Measurements from ENCODE around the gene LTO1.
"Not testable (repeated sequence)": the region's sequence is repeated elsewhere in the genome, so short reads cannot be mapped to it uniquely, and the experiment has no call there.

LTO1 gene

GRCh38 chr11:69692422-69692821, 17.3 kb upstream of the LTO1 start:
- TF ChIP-seq CTCF (conservative IDR thresholded peaks at IDR 0.05), result no peak
- H3K27ac ChIP-seq, result no peak overlapping the region

- no peak overlapping the region for H3K27ac ChIP-seq
- no peak for TF ChIP-seq CTCF (conservative IDR thresholded peaks at IDR 0.05)
These were observed 16.3 kb upstream of the LTO1 start for GRCh38 chr11:69691463-69691862.

GRCh38 chr11:69689484-69690319, 14.5 kb upstream of the LTO1 start:
- no peak overlapping the region for H3K27ac ChIP-seq
- TF ChIP-seq CTCF (conservative IDR thresholded peaks at IDR 0.05), result no peak

GRCh38 chr11:69687969-69688771, 13.0 kb upstream of the LTO1 start:
- not testable (repeated sequence) for H3K27ac ChIP-seq

- no peak for TF ChIP-seq CTCF (conservative IDR thresholded peaks at IDR 0.05)
- H3K27ac ChIP-seq, result no peak overlapping the region
These were observed 11.7 kb upstream of the LTO1 start for GRCh38 chr11:69686856-69687255.

GRCh38 chr11:69686452-69686851, 11.3 kb upstream of the LTO1 start:
- no peak for TF ChIP-seq CTCF (conservative IDR thresholded peaks at IDR 0.05)
- no peak overlapping the region for H3K27ac ChIP-seq

- TF ChIP-seq CTCF (conservative IDR thresholded peaks at IDR 0.05), result no peak
- no peak overlapping the region for H3K27ac ChIP-seq
These were observed 10.2 kb upstream of the LTO1 start for GRCh38 chr11:69685348-69685747.

- H3K27ac ChIP-seq, result no peak overlapping the region
- TF ChIP-seq CTCF (conservative IDR thresholded peaks at IDR 0.05), result no peak
These were observed 9.5 kb upstream of the LTO1 start for GRCh38 chr11:69684651-69685050.
